GM12878 (cell line): ENCODE measurements around the gene FEM1B. TPM values are rescaled to one million over a fixed set of nuclear protein-coding genes. Genes with fewer than 3 reads are reported as not detected.

Experiments
- ATAC-seq: fragments of 200-7000 bp; cut with Tn5 transposase; 3 replicates; pipeline ENCODE4 v1.9.1; 2020; ENCODE audit warnings: mild to moderate bottlenecking, moderate library complexity
- BruUV-seq: library from RNA; stranded (reverse); fragments of 400-500 nt; replicated peaks from 2 replicates; lab custom pipeline; 2021; lab: Mats Ljungman, UMichigan
- CTCF ChIA-PET: fragments of 300-600 bp; sonication (Branson Sonifier 250); formaldehyde crosslinking; extraction: SDS; loops from one replicate; lab custom pipeline; 2021; ENCODE audit warnings: inconsistent platforms; lab: Yijun Ruan, JAX
- POLR2A ChIA-PET: fragments of 350-600 bp; formaldehyde crosslinking; extraction: SDS; loops from one replicate; lab custom pipeline; 2021; ENCODE audit warnings: inconsistent platforms; lab: Charles Lee
- RAD21 ChIA-PET: fragments of 300-600 bp; sonication (Branson Sonifier 250); formaldehyde crosslinking; loops from one replicate; lab custom pipeline; 2023; ENCODE audit warnings: antibody characterized with exemption; ENCODE audit not compliant: unreplicated experiment; lab: Charles Lee
- SMC1A ChIA-PET: fragments of 300-600 bp; sonication (Branson Sonifier 250); formaldehyde crosslinking; loops from one replicate; lab custom pipeline; 2023; ENCODE audit not compliant: unreplicated experiment, uncharacterized antibody; lab: Charles Lee
- DNase-seq: peaks from one replicate; pipeline ENCODE4 v3.0.0-alpha.2; 2011; ENCODE audit warnings: low read depth, low spot score
- FAIRE-seq: peaks from 3 replicates; lab custom pipeline; 2011; peaks lifted over from hg19 to GRCh38; lab: Jason Lieb, UNC
- H2AFZ ChIP-seq: 2 replicates; pipeline ENCODE4 v1.6.0; 2011; ENCODE audit warnings: low read depth, low read length, control low read depth; ENCODE audit not compliant: control insufficient read depth
- H3K27ac ChIP-seq: 2 replicates; pipeline ENCODE4 v1.5.1; 2011; ENCODE audit warnings: control low read depth; ENCODE audit not compliant: control insufficient read depth, insufficient read depth
- H3K27me3 ChIP-seq, 2 experiments: replicated peaks in 1 of 2; 2 replicates each; pipeline versions ENCODE4 v1.6.0 to v1.6.1; 2011; ENCODE audit warnings: low read length in 1 of 2; ENCODE audit not compliant: control insufficient read depth in 2 of 2, insufficient read depth in 2 of 2
- H3K36me3 ChIP-seq, 2 experiments: 2 replicates each; pipeline ENCODE4 v1.5.1; 2011; ENCODE audit warnings: low read length in 1 of 2; ENCODE audit not compliant: control insufficient read depth in 2 of 2, insufficient read depth in 2 of 2
- H3K4me1 ChIP-seq: 2 replicates; pipeline ENCODE4 v1.6.1; 2011; ENCODE audit warnings: mild to moderate bottlenecking, low read length, moderate library complexity, mixed read lengths; ENCODE audit not compliant: control insufficient read depth, insufficient read depth
- H3K4me2 ChIP-seq: 2 replicates; pipeline ENCODE4 v1.6.0; 2011; ENCODE audit warnings: control low read depth; ENCODE audit not compliant: control insufficient read depth, insufficient read depth
- H3K4me3 ChIP-seq: fragments of 200-600 bp; sonication (generic); 2 replicates; pipeline ENCODE4 v1.5.1; 2016
- H3K79me2 ChIP-seq: 2 replicates; pipeline ENCODE4 v1.6.0; 2011; ENCODE audit warnings: low read length; ENCODE audit not compliant: control insufficient read depth, insufficient read depth
- H3K9ac ChIP-seq: 2 replicates; pipeline ENCODE4 v1.8.0; 2011; ENCODE audit warnings: low read length, control low read depth, mixed read lengths; ENCODE audit not compliant: control insufficient read depth, insufficient read depth
- H3K9me3 ChIP-seq: replicated peaks from 3 replicates; pipeline ENCODE4 v1.5.1; 2011; ENCODE audit warnings: mild to moderate bottlenecking, low read length; ENCODE audit not compliant: control insufficient read depth, insufficient read depth
- H4K20me1 ChIP-seq: 2 replicates; pipeline ENCODE4 v1.6.0; 2011; ENCODE audit not compliant: control insufficient read depth, insufficient read depth
- CBFB ChIP-seq: IDR thresholded peaks from 2 replicates; pipeline ENCODE4 v1.6.1; 2016; ENCODE audit warnings: antibody characterized with exemption, low read depth
- CHD4 ChIP-seq: fragments of 200-600 bp; sonication (generic); IDR thresholded peaks from 2 replicates; pipeline ENCODE4 v1.6.1; 2016; ENCODE audit warnings: mild to moderate bottlenecking
- MAX ChIP-seq: IDR thresholded peaks from 2 replicates; pipeline ENCODE4 v1.6.1; 2012; ENCODE audit warnings: low read depth, low read length, improper control_type of control experiment
- SUZ12 ChIP-seq: fragments of 200-600 bp; sonication (generic); IDR thresholded peaks from one replicate; pipeline ENCODE4 v1.6.1; 2018; ENCODE audit warnings: antibody characterized with exemption, mild to moderate bottlenecking; ENCODE audit not compliant: unreplicated experiment
- TCF7 ChIP-seq: IDR thresholded peaks from 2 replicates; pipeline ENCODE4 v1.6.1; 2014; ENCODE audit warnings: antibody characterized with exemption, borderline replicate concordance
- USF1 ChIP-seq: IDR thresholded peaks from 2 replicates; pipeline ENCODE4 v1.6.1; 2011; ENCODE audit warnings: borderline replicate concordance, low read depth, mild to moderate bottlenecking, moderate library complexity, mixed read lengths, low read length; ENCODE audit not compliant: insufficient read depth; ENCODE audit errors: extremely low read length
- ZNF384 ChIP-seq: IDR thresholded peaks from 2 replicates; pipeline ENCODE4 v1.6.1; 2012; ENCODE audit warnings: low read depth, mild to moderate bottlenecking, low read length, improper control_type of control experiment, borderline replicate concordance
- WGBS: methylation state at CpG from one replicate; pipeline ENCODE4 v1.1.6; 2016; ENCODE audit warnings: low lambda C conversion rate; ENCODE audit not compliant: insufficient replicate concordance, insufficient coverage; ENCODE audit errors: missing lambda C conversion rate; 5-methylcytosine and 5-hydroxymethylcytosine counted together
- in situ Hi-C: fragments of 300-500 bp; cut with MboI; formaldehyde crosslinking; loops from 9 replicates; pipeline ENCODE4 v1.14.3; 2018; ENCODE audit warnings: mixed read lengths
- intact Hi-C: fragments of 100-400 bp; cut with micrococcal nuclease; formaldehyde crosslinking; loops from one replicate; pipeline ENCODE4 v1.14.2; 2022; ENCODE audit not compliant: unreplicated experiment
- polyA plus RNA-seq, 11 experiments: library from polyadenylated mRNA; depleted of rRNA in 4 of 11; unstranded in 6 of 11; stranded (reverse) in 5 of 11; fragments of >200 nt; fragmentation: Nextera tagmentation in 4 of 11; fragmentation: Illumina TruSeq in 1 of 11; extraction: Ambion mirVana in 4 of 11; extraction: Trizol in 1 of 11; gene quantifications; 1 replicate in 1 of 11; 2 replicates in 10 of 11; pipeline versions ENCODE4 v1.2.1 to v1.2.3, GENCODE V29; 2011 to 2016; ENCODE audit warnings: inconsistent platforms in 2 of 11, missing spikeins in 2 of 11, low read depth in 1 of 11
- total RNA-seq, 4 experiments: library from RNA; depleted of rRNA in 3 of 4; stranded (reverse); fragments of >200 nt in 3 of 4; fragmentation: Illumina TruSeq in 1 of 4; extraction: Trizol in 1 of 4; gene quantifications; 2 replicates each; pipeline versions ENCODE4 v1.2.1 to v1.2.3, GENCODE V29; 2013 to 2021

Gene FEM1B
- total and polyA plus RNA-seq, 10 of the 15 experiments (the other 5 are each of a cell fraction or from before 2014, with no cell fraction given), result 5.5 to 61.1 (median 18.2) TPM

GRCh38 chr15:68328443-68328842 is 50.9 kb downstream of the FEM1B start:
- DNase-seq, result no peak
- intact Hi-C loops, result no loop called here
- Histone ChIP-seq H3K4me3 (no peak overlapping the region), H2AFZ (no peak overlapping the region), H3K36me3 (no peaks in the 10 kb centered on the region), H3K9me3 (no peaks in the 10 kb centered on the region), H4K20me1 (no peaks in the 10 kb centered on the region), H3K4me1 (no peaks in the 10 kb centered on the region), H3K9ac (no peak overlapping the region), H3K27ac (no peak overlapping the region), H3K27me3 (no peaks in the 10 kb centered on the region; a peak in 1 of 4 replicates), H3K79me2 (no peaks in the 10 kb centered on the region), H3K4me2 (no peak overlapping the region)
- in situ Hi-C loops, result no loop called here
- FAIRE-seq, result no peak
- ChIA-PET CTCF (interaction anchor here (0.9 to 1.5 kb wide), 2 partner anchors 22 to 76 kb away, joined by 3 read pairs; no protein-coding TSS in a partner anchor), RAD21 (no interaction called here), SMC1A (no interaction called here), POLR2A (no interaction called here)
- ATAC-seq, result no peak
- 35% methylated on average over 8 of the region's 8 CpGs for WGBS
- no peak for TF ChIP-seq MAX
- no peak for TF ChIP-seq SUZ12
- TF ChIP-seq TCF7, result no peak
- no peak for TF ChIP-seq CBFB
- no peak for TF ChIP-seq ZNF384
- no peak for TF ChIP-seq CHD4
- TF ChIP-seq USF1, result no peak
- no TSS peak for BruUV-seq
